Endothelial cell of umbilical vein (primary cell): ENCODE measurements around the gene OR3A2. TPM values are rescaled to one million over a fixed set of nuclear protein-coding genes. Genes with fewer than 3 reads are reported as not detected.

Experiments
- BruUV-seq: library from RNA; stranded (reverse); fragments of 400-500 nt; replicated peaks from 2 replicates; lab custom pipeline; 2021; lab: Mats Ljungman, UMichigan
- CTCF ChIA-PET: fragments of 300-600, 350-600 bp; sonication (Branson Sonifier 250); formaldehyde crosslinking; loops from one replicate; lab custom pipeline; 2021; ENCODE audit warnings: antibody characterized with exemption, inconsistent platforms; lab: Charles Lee
- POLR2A ChIA-PET: fragments of 300-600, 350-600 bp; sonication (Branson Sonifier 250); formaldehyde crosslinking; loops from one replicate; lab custom pipeline; 2021; ENCODE audit warnings: antibody characterized with exemption, inconsistent platforms; lab: Charles Lee
- DNase-seq: peaks from one replicate; pipeline ENCODE4 v3.0.0-alpha.2; 2011; ENCODE audit warnings: low read depth, low spot score
- FAIRE-seq: peaks from 2 replicates; lab custom pipeline; 2011; peaks lifted over from hg19 to GRCh38; lab: Jason Lieb, UNC
- H2AFZ ChIP-seq: 2 replicates; pipeline ENCODE4 v1.6.0; 2012; ENCODE audit warnings: low read depth, low read length, control low read depth, inconsistent platforms
- H3K27ac ChIP-seq: 2 replicates; pipeline ENCODE4 v1.5.1; 2011; ENCODE audit warnings: low read depth, mild to moderate bottlenecking, control low read depth, low read length, moderate library complexity; ENCODE audit not compliant: insufficient read depth
- H3K27me3 ChIP-seq, 2 experiments: 2 replicates each; pipeline versions ENCODE4 v1.6.0 to v1.6.1; 2011; ENCODE audit warnings: low read length in 2 of 2, mixed read lengths in 1 of 2; ENCODE audit not compliant: control insufficient read depth in 2 of 2, insufficient read depth in 2 of 2
- H3K36me3 ChIP-seq, 2 experiments: 2 replicates in 1 of 2; 3 replicates in 1 of 2; pipeline ENCODE4 v1.5.1; 2011; ENCODE audit warnings: low read length in 2 of 2, mild to moderate bottlenecking in 1 of 2, moderate library complexity in 1 of 2; ENCODE audit not compliant: control insufficient read depth in 2 of 2, insufficient read depth in 2 of 2; ENCODE audit errors: extremely low read depth in 1 of 2
- H3K4me1 ChIP-seq: 3 replicates; pipeline ENCODE4 v1.5.1; 2011; ENCODE audit warnings: mild to moderate bottlenecking, low read length; ENCODE audit not compliant: control insufficient read depth, insufficient read depth; ENCODE audit errors: extremely low read depth
- H3K4me2 ChIP-seq: 2 replicates; pipeline ENCODE4 v1.6.1; 2011; ENCODE audit warnings: low read length, control low read depth, mixed read lengths; ENCODE audit not compliant: insufficient read depth
- H3K4me3 ChIP-seq, 3 experiments: fragments of 200-600 bp in 1 of 3; sonication (generic), shearing (Covaris generic) in 1 of 3; replicated peaks in 1 of 3; 2 replicates each; pipeline ENCODE4 v1.5.1; 2011 to 2016; ENCODE audit warnings: control low read depth in 3 of 3, low read length in 3 of 3, mild to moderate bottlenecking in 2 of 3, inconsistent platforms in 1 of 3, low read depth in 1 of 3, moderate library complexity in 1 of 3; ENCODE audit not compliant: insufficient read depth in 1 of 3
- H3K79me2 ChIP-seq: 2 replicates; pipeline ENCODE4 v1.6.0; 2012; ENCODE audit warnings: low read length, inconsistent platforms; ENCODE audit not compliant: control insufficient read depth, insufficient read depth
- H3K9ac ChIP-seq: replicated peaks from 2 replicates; pipeline ENCODE3; 2011; ENCODE audit warnings: low read length, control low read depth; ENCODE audit not compliant: insufficient read depth; ENCODE audit errors: extremely low read depth
- H3K9me1 ChIP-seq: replicated peaks from 3 replicates; pipeline ENCODE4 v1.6.0; 2011; ENCODE audit warnings: mild to moderate bottlenecking, low read length; ENCODE audit not compliant: control insufficient read depth, insufficient read depth; ENCODE audit errors: extremely low read depth
- H3K9me3 ChIP-seq: replicated peaks from 2 replicates; pipeline ENCODE4 v1.5.1; 2012; ENCODE audit warnings: low read length, inconsistent platforms; ENCODE audit not compliant: control insufficient read depth, insufficient read depth
- H4K20me1 ChIP-seq: replicated peaks from 2 replicates; pipeline ENCODE3; 2011; ENCODE audit warnings: mild to moderate bottlenecking, low read length; ENCODE audit not compliant: control insufficient read depth, insufficient read depth; ENCODE audit errors: extremely low read depth
- CTCF ChIP-seq, 2 donors: IDR thresholded peaks; 1 replicate in 1 of 2; 2 replicates in 1 of 2; pipeline ENCODE4 v1.5.1; 2011; ENCODE audit warnings: low read length in 2 of 2, mild to moderate bottlenecking in 2 of 2, moderate library complexity in 2 of 2, control low read depth in 1 of 2, inconsistent platforms in 1 of 2, low read depth in 1 of 2; ENCODE audit not compliant: insufficient read depth in 1 of 2; ENCODE audit errors: extremely low read depth in 1 of 2
- EZH2 ChIP-seq: IDR thresholded peaks from 2 replicates; pipeline ENCODE4 v1.6.1; 2012; ENCODE audit warnings: borderline replicate concordance, low read depth, mild to moderate bottlenecking, moderate library complexity, low read length, inconsistent platforms; ENCODE audit not compliant: severe bottlenecking
- FOS ChIP-seq: IDR thresholded peaks from 2 replicates; pipeline ENCODE4 v1.6.1; 2011; ENCODE audit warnings: mild to moderate bottlenecking, low read length, moderate library complexity, borderline replicate concordance; ENCODE audit not compliant: insufficient read depth
- GATA2 ChIP-seq: IDR thresholded peaks from 2 replicates; pipeline ENCODE4 v1.7.0; 2011; ENCODE audit warnings: low read depth, mild to moderate bottlenecking, moderate library complexity, mixed read lengths, low read length; ENCODE audit not compliant: insufficient read length, insufficient read depth
- JUN ChIP-seq: IDR thresholded peaks from 2 replicates; pipeline ENCODE4 v1.6.1; 2011; ENCODE audit warnings: borderline replicate concordance, low read depth; ENCODE audit not compliant: insufficient read length, insufficient read depth
- MAX ChIP-seq: IDR thresholded peaks from 2 replicates; pipeline ENCODE4 v1.6.1; 2011; ENCODE audit not compliant: insufficient read depth, insufficient read length
- MYC ChIP-seq: IDR thresholded peaks from one replicate; pipeline ENCODE4 v1.6.1; 2011; ENCODE audit warnings: mild to moderate bottlenecking, low read depth, low read length
- POLR2A ChIP-seq: IDR thresholded peaks from 2 replicates; pipeline ENCODE4 v1.6.1; 2012; ENCODE audit warnings: low read depth, mild to moderate bottlenecking, control low read depth, low read length
- POLR2AphosphoS5 ChIP-seq: IDR thresholded peaks from 2 replicates; pipeline ENCODE4 v1.6.1; 2012; ENCODE audit warnings: low read depth, mild to moderate bottlenecking, control low read depth, low read length, moderate library complexity; ENCODE audit not compliant: insufficient read depth
- dilution Hi-C: fragments of 300-500 bp; cut with MboI; formaldehyde crosslinking; loops from one replicate; pipeline ENCODE4 v1.15.0; 2019; ENCODE audit warnings: low sequenced_read_pairs; ENCODE audit not compliant: extremely low pct_ligation_motif_present
- intact Hi-C: fragments of 100-400 bp; cut with micrococcal nuclease; formaldehyde crosslinking; loops from one replicate; pipeline ENCODE4 v1.10.0; 2022
- polyA plus RNA-seq, 4 experiments: library from polyadenylated mRNA; depleted of rRNA in 3 of 4; stranded (reverse) in 3 of 4; unstranded in 1 of 4; fragments of >200 nt; gene quantifications; 2 replicates each; pipeline versions ENCODE4 v1.2.1 to v1.2.3, GENCODE V29; 2011 to 2012; ENCODE audit warnings: missing spikeins in 1 of 4
- total RNA-seq: library from RNA; stranded (reverse); gene quantifications from 2 replicates; pipeline ENCODE4 v1.2.3, GENCODE V29; 2021

Gene OR3A2
- total and polyA plus RNA-seq, 2 donors (not counting 3 experiments of a cell fraction or from before 2014, with no cell fraction given) = 0.10 TPM; not detected in 1

- Histone ChIP-seq H4K20me1 (no peaks in the 10 kb centered on the region), H3K9me1 (no peaks in the 10 kb centered on the region), H3K36me3 (no peaks in the 10 kb centered on the region), H3K9me3 (no peaks in the 10 kb centered on the region), H3K4me1 (no peaks in the 10 kb centered on the region), H3K27ac (no peak overlapping the region), H3K4me2 (no peak overlapping the region), H3K4me3 (no peak overlapping the region), H3K79me2 (no peaks in the 10 kb centered on the region), H3K9ac (no peak overlapping the region), H2AFZ (no peak overlapping the region), H3K27me3 (no peaks in the 10 kb centered on the region)
- DNase-seq = no peak
- CTCF ChIA-PET = no interaction called here
- dilution Hi-C loops = no loop called here
- intact Hi-C loops = no loop called here
- POLR2A ChIA-PET = no interaction called here
- no TSS peak for BruUV-seq
- TF ChIP-seq MYC = no peak
- no peak for TF ChIP-seq POLR2AphosphoS5
- TF ChIP-seq POLR2A = no peak
- TF ChIP-seq JUN = no peak
- no peak for TF ChIP-seq EZH2
- no peak for TF ChIP-seq FOS
- TF ChIP-seq MAX = no peak
- no peak for TF ChIP-seq CTCF (IDR thresholded peaks at IDR 0.05; ENCODE audit: extremely low read depth in 1 of 2, insufficient read depth in 1 of 2, low read depth in 1 of 2, low read length in 2 of 2)
- TF ChIP-seq GATA2 = no peak
- FAIRE-seq = no peak
Observed at GRCh38 chr17:3400055-3400454, 13.9 kb upstream of the OR3A2 start.
